ENCODE results near the gene TAF11. TPM values are rescaled to one million over a fixed set of nuclear protein-coding genes. Genes with fewer than 3 reads are reported as not detected.

Gene TAF11
- total RNA-seq, 2 donors from 2014 or later: 32.8 to 38.9 TPM

DNA sequence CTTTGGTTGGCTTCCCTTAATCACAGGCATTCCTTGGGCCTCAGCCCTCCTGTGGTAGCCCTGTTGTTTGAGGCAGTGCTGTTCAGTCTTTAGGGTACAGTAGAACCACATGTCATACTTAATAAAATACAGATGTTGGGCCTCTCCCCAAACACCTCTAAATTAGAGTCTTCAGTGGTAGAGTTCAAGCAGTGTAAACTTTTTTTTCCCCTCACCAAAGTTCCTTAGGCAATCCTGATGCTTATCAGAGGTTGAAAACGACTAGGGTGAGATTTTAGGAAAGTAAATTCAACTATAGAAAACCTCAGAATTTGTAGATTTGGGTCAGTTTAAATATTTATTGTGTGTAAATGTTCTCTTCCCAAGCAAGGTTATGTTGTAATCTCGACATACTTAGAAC, 51.4 kb downstream of the TAF11 start:
- DNase-seq (ENCODE audit: low spot score) (no peak), ATAC-seq (no peak)
- H3K9me3 Mint-ChIP-seq: no peaks in the 10 kb centered on the region
- peak overlapping the region in 1 of 2 donors; percentile 53 for H3K27ac Mint-ChIP-seq
- H3K4me3 Mint-ChIP-seq: no peak overlapping the region
- H3K36me3 Mint-ChIP-seq: peaks cover 15% of the 10 kb centered on the region
- no peaks in the 10 kb centered on the region for H3K27me3 Mint-ChIP-seq
- peaks cover 8 to 18% of the 10 kb centered on the region in 2 donors for H3K4me1 Mint-ChIP-seq (ENCODE audit: low read depth in 2 of 2)

GRCh38 chr6:34836008-34836407, 51.8 kb downstream of the TAF11 start:
- no peak for ATAC-seq
- H3K4me1 Mint-ChIP-seq (ENCODE audit: low read depth in 2 of 2): peaks cover 8 to 18% of the 10 kb centered on the region in 2 donors
- no peaks in the 10 kb centered on the region for H3K9me3 Mint-ChIP-seq
- H3K27ac Mint-ChIP-seq: peak overlapping the region; percentile 46 to 53
- no peaks in the 10 kb centered on the region for H3K27me3 Mint-ChIP-seq
- no peak overlapping the region for H3K4me3 Mint-ChIP-seq
- DNase-seq (ENCODE audit: low spot score): no peak
- H3K36me3 Mint-ChIP-seq: peaks cover 15% of the 10 kb centered on the region

GRCh38 chr6:34834789-34835518, 52.9 kb downstream of the TAF11 start:
- Mint-ChIP-seq H3K36me3 (peaks cover 15% of the 10 kb centered on the region), H3K27me3 (no peaks in the 10 kb centered on the region), H3K4me3 (no peak overlapping the region), H3K9me3 (no peaks in the 10 kb centered on the region), H3K4me1 (ENCODE audit: low read depth in 2 of 2) (peaks cover 8 to 18% of the 10 kb centered on the region in 2 donors), H3K27ac (peak overlapping the region; percentile 46 to 53)
- ATAC-seq: peak; percentile 82 to 90
- DNase-seq (ENCODE audit: low spot score): no peak

DNA sequence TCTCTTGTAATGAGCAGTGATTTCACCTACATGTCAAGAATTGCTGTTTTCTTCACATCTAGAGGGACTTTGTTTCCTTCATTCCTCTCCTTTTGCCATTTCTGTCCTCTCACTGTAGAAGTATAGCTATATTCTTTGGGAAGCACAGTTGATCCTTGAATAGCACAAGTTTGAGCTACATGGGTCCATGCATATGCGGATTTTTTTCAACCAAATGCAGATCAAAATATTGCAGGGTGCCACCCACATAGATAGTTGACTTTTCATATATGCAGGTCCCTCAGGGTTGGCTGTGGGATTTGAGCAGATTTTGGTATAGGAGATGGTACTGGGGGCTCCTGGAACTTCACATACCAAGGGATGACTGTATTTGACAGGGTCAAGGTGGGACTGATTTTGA, 54.9 kb downstream of the TAF11 start:
- H3K36me3 Mint-ChIP-seq: peaks cover 19% of the 10 kb centered on the region
- H3K4me1 Mint-ChIP-seq (ENCODE audit: low read depth in 2 of 2): peaks cover 3 to 13% of the 10 kb centered on the region in 2 donors
- H3K27ac Mint-ChIP-seq: no peak overlapping the region
- no peaks in the 10 kb centered on the region for H3K9me3 Mint-ChIP-seq
- ATAC-seq: no peak
- H3K4me3 Mint-ChIP-seq: no peak overlapping the region
- DNase-seq (ENCODE audit: low spot score): no peak
- no peaks in the 10 kb centered on the region for H3K27me3 Mint-ChIP-seq

DNA sequence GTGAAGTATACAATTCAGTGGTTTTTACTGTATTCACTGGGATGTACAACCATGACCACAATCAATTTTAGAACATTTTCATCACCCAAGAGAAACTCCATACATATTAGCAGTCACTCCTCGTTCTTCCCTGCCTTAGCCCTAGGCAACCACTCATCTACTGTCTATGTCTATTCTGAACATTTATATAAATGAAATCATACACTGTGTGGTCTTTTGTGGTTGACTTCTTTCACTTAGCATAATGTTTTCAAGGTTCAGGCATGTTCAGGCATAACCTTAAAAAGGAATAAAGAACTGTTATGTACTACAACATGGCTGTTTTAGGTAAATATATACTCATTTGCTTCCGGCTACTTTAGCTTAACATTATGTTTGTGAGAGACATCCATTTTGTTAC, 58.7 kb downstream of the TAF11 start:
- H3K4me3 Mint-ChIP-seq: no peak overlapping the region
- no peaks in the 10 kb centered on the region for H3K4me1 Mint-ChIP-seq (ENCODE audit: low read depth in 2 of 2)
- DNase-seq (ENCODE audit: low spot score) (no peak), ATAC-seq (no peak)
- no peaks in the 10 kb centered on the region for H3K9me3 Mint-ChIP-seq
- no peaks in the 10 kb centered on the region for H3K27me3 Mint-ChIP-seq
- H3K27ac Mint-ChIP-seq: no peak overlapping the region
- peaks cover 11% of the 10 kb centered on the region for H3K36me3 Mint-ChIP-seq

Other genes starting within 250 kb of the TAF11 start
- 10 to 100 TPM; 68.1 to 70.0 TPM for gene ILRUN, start 191.3 kb downstream of the TAF11 start, total RNA-seq
- 100 to 1,000 TPM; 106 to 123 TPM for gene SNRPC, start 130.5 kb downstream of the TAF11 start, total RNA-seq
- 10 to 100 TPM; 17.1 to 21.4 TPM for gene BLTP3A, start 96.0 kb downstream of the TAF11 start, total RNA-seq
- gene ANKS1A, start 1.2 kb upstream of the TAF11 start, total RNA-seq: 10 to 100 TPM; 12.2 to 15.0 TPM